ENCODE measurements around the gene MAP3K15.

DNA sequence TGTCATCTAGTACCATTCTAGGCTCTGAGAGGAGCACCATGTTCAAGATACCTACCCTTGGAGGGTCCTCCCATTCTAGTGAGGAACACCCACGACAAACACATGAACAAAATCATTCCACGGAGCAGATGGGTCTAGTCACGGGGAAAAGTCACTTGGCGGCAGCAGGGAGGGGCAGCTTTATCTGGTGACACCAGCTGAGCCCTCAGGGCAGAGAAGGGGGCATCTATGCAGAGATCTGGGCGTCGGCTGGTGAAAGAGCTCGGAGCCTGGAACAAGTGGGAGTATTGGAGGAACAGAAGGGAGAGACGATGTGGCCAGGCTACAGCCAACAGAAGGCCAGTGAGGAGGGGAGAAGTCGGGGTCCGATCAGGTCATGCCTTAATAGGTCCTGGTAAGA lies 183.5 kb downstream of the MAP3K15 start:
- TF ChIP-seq, protein P1, sequence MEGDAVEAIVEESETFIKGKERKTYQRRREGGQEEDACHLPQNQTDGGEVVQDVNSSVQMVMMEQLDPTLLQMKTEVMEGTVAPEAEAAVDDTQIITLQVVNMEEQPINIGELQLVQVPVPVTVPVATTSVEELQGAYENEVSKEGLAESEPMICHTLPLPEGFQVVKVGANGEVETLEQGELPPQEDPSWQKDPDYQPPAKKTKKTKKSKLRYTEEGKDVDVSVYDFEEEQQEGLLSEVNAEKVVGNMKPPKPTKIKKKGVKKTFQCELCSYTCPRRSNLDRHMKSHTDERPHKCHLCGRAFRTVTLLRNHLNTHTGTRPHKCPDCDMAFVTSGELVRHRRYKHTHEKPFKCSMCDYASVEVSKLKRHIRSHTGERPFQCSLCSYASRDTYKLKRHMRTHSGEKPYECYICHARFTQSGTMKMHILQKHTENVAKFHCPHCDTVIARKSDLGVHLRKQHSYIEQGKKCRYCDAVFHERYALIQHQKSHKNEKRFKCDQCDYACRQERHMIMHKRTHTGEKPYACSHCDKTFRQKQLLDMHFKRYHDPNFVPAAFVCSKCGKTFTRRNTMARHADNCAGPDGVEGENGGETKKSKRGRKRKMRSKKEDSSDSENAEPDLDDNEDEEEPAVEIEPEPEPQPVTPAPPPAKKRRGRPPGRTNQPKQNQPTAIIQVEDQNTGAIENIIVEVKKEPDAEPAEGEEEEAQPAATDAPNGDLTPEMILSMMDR (IDR thresholded peaks at IDR 0.05; ENCODE audit: low read length), result no peak
- no peak for TF ChIP-seq EZH2 (IDR thresholded peaks at IDR 0.05; ENCODE audit: borderline replicate concordance, low read length)

All from OCI-LY1 (cell line).